ENCODE data around the gene SH3YL1.

SH3YL1 gene

GRCh38 chr2:231521-232185 lies 32.2 kb downstream of the SH3YL1 start:
- TF ChIP-seq ZNF274 (IDR thresholded peaks at IDR 0.05; ENCODE audit: low read depth, low read length), result no peak
- H3K4me3 ChIP-seq (ENCODE audit: low read length), result no peak overlapping the region

DNA sequence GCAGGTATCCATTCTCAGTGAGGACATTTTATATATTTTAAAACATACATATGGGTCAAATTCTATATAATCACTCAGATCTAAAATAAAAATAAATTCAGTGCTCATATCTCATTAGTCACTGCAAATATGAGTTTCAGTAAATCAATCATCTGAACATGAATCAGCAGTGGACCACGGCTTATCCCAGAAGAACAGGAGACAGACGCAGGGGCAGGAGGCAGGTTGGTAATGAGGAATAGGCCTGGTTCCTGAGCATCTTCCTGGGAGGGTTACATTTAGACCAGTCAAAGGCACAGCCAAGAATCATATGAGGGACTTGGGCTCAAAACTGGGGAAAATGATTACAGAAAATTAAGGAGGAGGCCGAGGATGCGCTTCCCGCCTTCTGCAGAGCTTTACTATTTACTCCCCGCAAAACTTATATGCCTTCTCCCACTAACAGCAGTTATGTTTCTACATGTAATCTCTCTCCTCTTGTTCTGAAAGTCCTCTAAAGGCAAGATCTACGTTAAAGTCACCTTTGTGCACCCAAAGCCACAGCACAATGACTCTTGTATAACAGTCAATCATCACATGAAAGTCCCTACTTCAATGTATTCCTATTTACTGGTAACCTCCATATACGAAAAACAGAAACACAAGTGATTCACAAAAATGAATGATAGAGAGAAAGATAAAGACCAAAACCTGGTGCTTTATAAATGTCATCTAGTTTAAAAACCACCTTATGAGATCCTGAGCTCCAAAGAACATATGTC lies 35.1 kb downstream of the SH3YL1 start:
- no peak overlapping the region for H3K4me3 ChIP-seq (ENCODE audit: low read length)
- no peak for TF ChIP-seq ZNF274 (IDR thresholded peaks at IDR 0.05; ENCODE audit: low read depth, low read length)

GRCh38 chr2:228115-228514 lies 35.7 kb downstream of the SH3YL1 start:
- TF ChIP-seq ZNF274 (IDR thresholded peaks at IDR 0.05; ENCODE audit: low read depth, low read length), result no peak

DNA sequence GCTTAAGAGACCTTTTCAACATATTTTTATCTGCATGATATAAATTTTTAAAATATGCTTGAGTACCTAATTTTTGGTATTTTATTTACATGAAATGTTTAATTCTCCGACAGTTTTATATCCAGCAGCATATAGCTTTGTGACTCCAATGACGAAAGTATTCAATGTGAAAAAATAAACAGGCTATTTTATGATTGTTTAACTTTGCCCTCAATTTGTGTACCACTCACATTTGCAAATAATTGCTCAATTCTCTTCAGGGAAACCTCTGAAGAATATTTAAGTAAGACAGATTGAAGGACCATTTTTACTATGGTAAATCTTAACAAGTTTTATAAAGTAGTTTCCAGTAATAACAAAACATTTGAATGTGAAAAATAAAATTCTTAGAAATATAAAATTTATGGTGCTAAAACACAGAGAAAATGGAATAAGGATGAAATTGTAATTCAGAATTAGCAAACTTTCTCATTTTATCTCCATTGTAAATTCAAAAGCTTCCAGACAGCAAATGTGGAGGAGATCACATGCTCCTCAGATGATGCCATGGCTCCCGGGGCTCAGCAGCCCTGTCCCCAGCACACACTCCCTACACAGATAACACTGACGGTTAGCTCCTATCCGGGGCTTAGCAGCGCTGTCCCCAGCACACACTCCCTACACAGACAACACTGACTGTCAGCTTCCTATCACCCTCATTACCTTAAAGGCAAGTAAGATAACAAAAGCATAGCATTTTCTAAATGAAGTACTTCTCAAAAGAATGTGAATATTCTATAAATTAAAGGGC lies 39.7 kb downstream of the SH3YL1 start:
- no peak overlapping the region for H3K4me3 ChIP-seq (ENCODE audit: low read length)

More at GRCh38 chr2:228115-228514, 35.7 kb downstream of the SH3YL1 start:
- no peak overlapping the region for H3K4me3 ChIP-seq (ENCODE audit: low read length)

GRCh38 chr2:223451-223850 lies 40.4 kb downstream of the SH3YL1 start:
- no peak for TF ChIP-seq ZNF274 (IDR thresholded peaks at IDR 0.05; ENCODE audit: low read depth, low read length)
- H3K4me3 ChIP-seq (ENCODE audit: low read length), result no peak overlapping the region

More for the DNA sequence above, 39.7 kb downstream of the SH3YL1 start:
- TF ChIP-seq ZNF274 (IDR thresholded peaks at IDR 0.05; ENCODE audit: low read depth, low read length), result no peak

- H3K4me3 ChIP-seq (ENCODE audit: low read length), result no peak overlapping the region
- TF ChIP-seq ZNF274 (IDR thresholded peaks at IDR 0.05; ENCODE audit: low read depth, low read length), result no peak
Observed at GRCh38 chr2:216068-216467, 47.8 kb downstream of the SH3YL1 start.

DNA sequence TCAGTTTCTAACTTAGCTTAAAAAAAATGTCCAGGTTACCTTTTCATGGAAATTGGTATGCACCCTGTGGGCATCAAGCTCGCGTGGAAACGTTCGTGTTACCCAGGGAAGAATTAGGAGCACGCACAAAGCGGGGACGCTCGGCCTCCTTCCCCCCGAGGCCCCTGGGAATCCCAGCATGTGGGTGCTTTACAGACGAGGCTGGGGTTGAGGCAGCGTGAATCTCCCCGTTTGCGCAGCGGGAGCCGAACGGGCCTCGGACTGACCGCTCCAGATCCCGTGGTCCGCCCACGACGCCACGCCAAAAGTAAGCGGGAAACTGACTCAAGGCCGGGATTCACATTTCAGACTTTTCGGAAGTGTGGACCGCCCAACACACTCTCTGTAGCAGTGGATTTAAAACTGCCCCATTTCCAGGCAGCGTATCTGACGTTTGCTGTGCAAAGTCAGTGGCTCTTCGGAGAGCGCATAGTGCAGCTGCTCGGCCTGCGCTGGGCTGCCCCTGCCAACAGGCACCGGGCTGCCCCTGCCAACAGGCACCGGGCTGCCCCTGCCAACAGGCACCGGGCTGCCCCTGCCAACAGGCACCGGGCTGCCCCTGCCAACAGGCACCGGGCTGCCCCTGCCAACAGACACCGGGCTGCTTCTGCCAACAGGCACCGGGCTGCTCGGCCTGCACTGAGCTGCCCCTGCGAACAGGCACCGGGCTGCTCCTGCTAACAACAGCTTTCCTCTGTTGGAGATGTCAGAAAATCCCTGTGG lies 49.7 kb downstream of the SH3YL1 start:
- no peak overlapping the region for H3K4me3 ChIP-seq (ENCODE audit: low read length)

GRCh38 chr2:211486-212184 lies 52.2 kb downstream of the SH3YL1 start:
- H3K4me3 ChIP-seq (ENCODE audit: low read length), result no peak overlapping the region
- TF ChIP-seq ZNF274 (IDR thresholded peaks at IDR 0.05; ENCODE audit: low read depth, low read length), result no peak

More for the DNA sequence above, 49.7 kb downstream of the SH3YL1 start:
- TF ChIP-seq ZNF274 (IDR thresholded peaks at IDR 0.05; ENCODE audit: low read depth, low read length), result no peak

DNA sequence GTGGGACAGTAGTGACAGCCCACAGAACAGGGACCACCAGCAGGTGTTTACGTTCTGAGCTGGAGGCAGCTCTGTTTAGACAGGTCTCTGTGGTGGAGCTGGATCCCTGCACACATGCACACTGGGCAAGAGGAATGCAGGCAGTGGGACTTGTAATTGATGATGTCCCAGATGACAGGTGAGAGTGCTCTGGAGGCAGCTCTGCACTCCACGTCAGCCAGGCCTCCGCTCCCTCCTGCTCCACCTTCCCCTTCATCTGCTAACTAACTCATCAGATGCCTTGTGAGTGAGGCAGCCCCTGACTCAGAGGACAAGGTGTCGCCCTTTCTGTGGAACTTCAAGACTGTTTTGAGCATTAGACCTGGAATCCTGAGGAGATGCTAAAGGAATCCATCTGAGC lies 53.2 kb downstream of the SH3YL1 start:
- TF ChIP-seq ZNF274 (IDR thresholded peaks at IDR 0.05; ENCODE audit: low read depth, low read length), result no peak
- no peak overlapping the region for H3K4me3 ChIP-seq (ENCODE audit: low read length)

DNA sequence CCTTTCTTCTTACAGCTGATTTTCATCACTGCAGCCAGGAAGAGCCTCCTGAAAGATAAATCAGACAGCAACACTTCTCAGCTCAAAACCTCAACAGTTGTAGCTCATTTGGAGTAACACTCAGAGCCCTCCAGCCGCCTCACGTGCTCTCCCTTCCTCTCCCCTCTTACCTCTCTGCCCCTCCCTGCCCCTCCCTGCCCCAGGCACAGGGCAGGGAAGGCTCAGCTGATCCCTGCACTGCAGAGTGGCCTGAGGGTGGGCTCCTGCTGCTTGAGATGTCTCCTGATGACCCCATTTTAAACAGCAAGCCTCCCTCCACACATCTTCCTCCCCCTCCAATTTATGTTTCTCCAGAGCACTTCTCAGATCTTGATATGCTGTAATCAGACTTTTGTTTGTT lies 54.4 kb downstream of the SH3YL1 start:
- H3K4me3 ChIP-seq (ENCODE audit: low read length), result no peak overlapping the region
- TF ChIP-seq ZNF274 (IDR thresholded peaks at IDR 0.05; ENCODE audit: low read depth, low read length), result no peak

- TF ChIP-seq ZNF274 (IDR thresholded peaks at IDR 0.05; ENCODE audit: low read depth, low read length), result no peak
- H3K4me3 ChIP-seq (ENCODE audit: low read length), result no peak overlapping the region
Observed at GRCh38 chr2:208335-208734, 55.5 kb downstream of the SH3YL1 start.

GRCh38 chr2:203984-204383 lies 59.8 kb downstream of the SH3YL1 start:
- no peak overlapping the region for H3K4me3 ChIP-seq (ENCODE audit: low read length)
- TF ChIP-seq ZNF274 (IDR thresholded peaks at IDR 0.05; ENCODE audit: low read depth, low read length), result no peak

DNA sequence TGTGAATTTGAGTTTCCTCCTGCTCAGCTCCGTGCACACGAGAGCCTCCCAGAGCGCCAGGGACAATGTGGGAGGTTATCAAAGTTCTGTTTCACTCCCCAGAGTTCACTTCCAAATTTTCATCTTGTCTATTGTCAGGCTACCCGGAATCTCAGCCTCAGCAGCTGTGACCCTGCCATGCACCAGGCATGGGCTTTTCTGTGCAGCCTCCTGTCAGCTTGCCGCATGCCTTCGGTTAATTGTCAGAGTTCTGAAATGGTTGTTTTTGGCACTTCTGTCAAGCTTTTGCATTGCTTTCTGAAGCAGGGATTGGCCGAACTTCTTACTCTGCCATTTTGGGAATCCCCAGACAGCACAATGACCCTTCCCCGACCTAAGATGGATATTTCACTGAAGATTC lies 60.4 kb downstream of the SH3YL1 start:
- H3K4me3 ChIP-seq (ENCODE audit: low read length), result no peak overlapping the region
- no peak for TF ChIP-seq ZNF274 (IDR thresholded peaks at IDR 0.05; ENCODE audit: low read depth, low read length)

Measured in GM08714 (cell line).